K562 (cell line): ENCODE measurements around the gene CEP72. TPM values are rescaled to one million over a fixed set of nuclear protein-coding genes. Genes with fewer than 3 reads are reported as not detected.
A peak's percentile ranks its signal among the peaks of the same experiment; 100 is the strongest.

Experiments
- ATF2 ChIP-seq: sonication (generic); formaldehyde crosslinking; IDR thresholded peaks from 2 replicates; pipeline ENCODE4 v1.8.1; 2022; ENCODE audit warnings: missing genetic modification reagents
- ATF3 ChIP-seq, 2 experiments: fragments of 450-650 bp in 1 of 2; sonication (generic) in 1 of 2; formaldehyde crosslinking in 1 of 2; IDR thresholded peaks in 1 of 2; conservative IDR thresholded peaks in 1 of 2; 2 replicates each; pipeline versions ENCODE4 v1.6.1 to v1.8.1; 2016 to 2023; ENCODE audit warnings: mild to moderate bottlenecking in 2 of 2, moderate library complexity in 2 of 2, inconsistent platforms in 1 of 2, missing genetic modification reagents in 1 of 2
- ATF7 ChIP-seq: fragments of 450-650 bp; IDR thresholded peaks from 2 replicates; pipeline ENCODE4 v1.7.1; 2014; ENCODE audit warnings: mild to moderate bottlenecking, moderate library complexity
- CREB1 ChIP-seq, 2 experiments: sonication (generic) in 1 of 2; formaldehyde crosslinking in 1 of 2; IDR thresholded peaks; 2 replicates each; pipeline versions ENCODE4 v1.6.1 to v1.8.0; 2012 to 2022; ENCODE audit warnings: inconsistent platforms in 1 of 2, mild to moderate bottlenecking in 1 of 2, missing genetic modification reagents in 1 of 2, moderate library complexity in 1 of 2
- CREM ChIP-seq: IDR thresholded peaks from 2 replicates; pipeline ENCODE4 v1.6.1; 2014; ENCODE audit warnings: antibody characterized with exemption, low read depth
- ILK ChIP-seq: fragments of 450-650 bp; IDR thresholded peaks from 2 replicates; pipeline ENCODE4 v1.6.1; 2016; ENCODE audit warnings: missing genetic modification characterization, low read depth, mild to moderate bottlenecking, missing compliant biosample characterization, moderate library complexity, borderline replicate concordance
- RBM15 ChIP-seq: fragments of 200-400 bp; formaldehyde crosslinking; IDR thresholded peaks from 2 replicates; pipeline ENCODE4 v1.6.1; 2018; ENCODE audit warnings: mild to moderate bottlenecking, low read length, moderate library complexity; ENCODE audit not compliant: insufficient read depth
- polyA plus RNA-seq, 8 experiments: library from polyadenylated mRNA; depleted of rRNA in 4 of 8; stranded (reverse) in 5 of 8; unstranded in 3 of 8; fragments of >200 nt; fragmentation: Nextera tagmentation in 2 of 8; fragmentation: Illumina TruSeq in 1 of 8; extraction: Ambion mirVana in 2 of 8; extraction: Trizol in 1 of 8; gene quantifications; 2 replicates each; pipeline versions ENCODE4 v1.2.1 to v1.2.3, GENCODE V29; 2011 to 2014; ENCODE audit warnings: inconsistent platforms in 1 of 8, missing spikeins in 1 of 8
- total RNA-seq, 7 experiments: library from RNA; depleted of rRNA in 6 of 7; stranded (reverse); fragments of >200 nt in 6 of 7; fragmentation: Illumina TruSeq in 2 of 7; extraction: Trizol in 2 of 7; gene quantifications; 2 replicates each; pipeline versions ENCODE4 v1.2.1 to v1.2.3, GENCODE V29; 2011 to 2021; ENCODE audit warnings: low replicate concordance in 1 of 7

The CEP72 gene
- total and polyA plus RNA-seq, 9 of the 15 experiments (the other 6 are each of a cell fraction or from before 2014, with no cell fraction given), result 0.89 to 38.1 (median 14.2) TPM

GRCh38 chr5:566636-567309, 45.4 kb upstream of the CEP72 start (continued):
- TF ChIP-seq ATF2 (0 out of 2 replicates have a peak, but pooled peaks have one; percentile 23), CREB1 (IDR thresholded peaks at IDR 0.05) (no peak; the same call in 1 of the 2 replicates), CREB1 (CRISPR knock-in tag; IDR thresholded peaks at IDR 0.05) (peak; percentile 34; the same call in 1 of the 2 replicates), ATF3 (IDR thresholded peaks at IDR 0.05) (peak; percentile 83), ATF3 (CRISPR knock-in tag; conservative IDR thresholded peaks at IDR 0.05) (no peak), ILK (tag) (no peak), CREM (peak; percentile 66), RBM15 (no peak), ATF7 (peak; percentile 75; the same call in 1 of the 2 replicates)
